ENCODE results near the gene ARV1.

Gene ARV1

DNA sequence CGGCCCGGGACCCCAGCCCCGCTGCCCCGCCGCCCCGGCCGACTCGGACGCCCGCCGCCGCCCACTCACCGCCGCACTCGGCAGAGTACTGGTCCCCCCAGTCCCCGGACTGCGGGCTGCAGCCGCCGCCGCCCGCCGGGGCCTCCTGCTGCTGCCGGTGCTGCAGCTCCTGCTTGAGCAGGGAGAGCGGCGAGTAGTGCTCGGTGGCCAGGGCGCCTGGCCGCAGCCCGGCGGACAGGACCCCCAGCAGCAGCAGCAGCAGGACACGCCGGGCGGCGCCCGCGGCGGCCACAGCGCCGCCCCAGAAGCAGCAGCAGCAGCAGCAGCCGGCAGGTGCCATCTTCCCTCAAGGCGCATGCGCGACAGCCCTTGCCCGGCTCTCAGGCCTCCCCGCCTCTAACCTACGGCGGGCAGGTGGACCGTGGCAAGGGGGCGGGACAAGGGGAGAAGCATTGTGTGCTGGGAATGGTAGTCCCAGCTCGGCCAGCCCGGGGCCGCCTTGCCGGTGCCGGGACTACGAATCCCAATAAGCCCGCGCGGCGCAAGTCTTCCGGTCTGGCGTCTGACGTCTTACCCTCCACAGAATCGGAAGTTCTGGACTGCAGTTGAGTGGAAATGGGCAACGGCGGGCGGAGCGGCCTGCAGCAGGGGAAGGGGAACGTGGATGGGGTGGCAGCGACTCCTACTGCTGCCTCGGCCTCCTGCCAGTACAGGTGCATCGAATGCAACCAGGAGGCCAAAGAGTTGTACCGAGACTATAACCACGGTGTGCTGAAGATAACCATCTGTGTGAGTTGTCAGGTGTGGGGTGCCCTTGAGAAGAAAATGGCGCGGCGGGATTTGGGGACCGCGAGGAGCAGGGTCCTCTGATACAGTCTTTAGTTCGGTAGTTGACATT is at the start of gene ARV1, which contains the start of gene TTC13:
ARV1 (plus strand) TSS at position 604 of the 898 bp plus-strand sequence; CDS start at position 616, 12 bp downstream.
TTC13 (minus strand) TSS at position 371 of the 898 bp plus-strand sequence; CDS start at position 340, 31 bp downstream.
- DNase-seq = peak; percentile 99

- no peak for DNase-seq
Measured at GRCh38 chr1:230930986-230931385, 47.9 kb upstream of the ARV1 start.

- no peak for DNase-seq
Measured at GRCh38 chr1:230935852-230936251, 43.0 kb upstream of the ARV1 start.

GRCh38 chr1:230936475-230936874 is 42.4 kb upstream of the ARV1 start:
- DNase-seq = no peak

- no peak for DNase-seq
Measured at GRCh38 chr1:230937371-230937770, 41.5 kb upstream of the ARV1 start.

GRCh38 chr1:230938924-230939368 is 39.9 kb upstream of the ARV1 start:
- no peak for DNase-seq

DNA sequence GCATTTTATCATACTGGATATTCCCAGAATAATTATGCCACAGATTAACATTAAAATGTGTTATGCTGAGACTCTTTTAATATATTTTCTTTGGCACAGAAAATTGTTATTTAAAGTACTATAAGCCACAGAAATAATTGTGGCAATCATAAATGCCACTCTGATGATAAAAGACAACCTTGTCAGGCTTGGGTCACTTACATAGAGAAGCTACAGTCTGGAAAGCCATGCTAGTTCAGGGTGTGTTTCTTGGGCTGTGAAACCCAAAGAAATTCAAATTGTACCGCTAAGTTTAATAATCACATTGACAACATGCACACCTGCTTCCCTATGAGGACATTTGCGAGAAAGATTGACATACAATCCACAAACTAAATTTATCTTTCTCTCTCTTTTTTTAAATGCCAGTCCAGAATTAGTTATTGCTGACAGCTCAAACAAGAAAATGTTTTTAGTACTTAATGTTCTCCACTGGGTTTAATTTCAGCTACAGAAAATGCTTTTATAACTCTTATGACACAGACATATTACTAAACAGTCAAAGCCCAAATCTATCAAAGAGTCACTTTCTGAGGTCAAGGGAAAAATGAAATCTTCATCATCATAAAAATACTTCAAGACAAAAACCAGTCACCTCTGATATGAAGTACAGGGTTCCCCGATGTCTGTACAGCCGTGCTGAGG is 38.9 kb upstream of the ARV1 start:
- no peak for DNase-seq

DNA sequence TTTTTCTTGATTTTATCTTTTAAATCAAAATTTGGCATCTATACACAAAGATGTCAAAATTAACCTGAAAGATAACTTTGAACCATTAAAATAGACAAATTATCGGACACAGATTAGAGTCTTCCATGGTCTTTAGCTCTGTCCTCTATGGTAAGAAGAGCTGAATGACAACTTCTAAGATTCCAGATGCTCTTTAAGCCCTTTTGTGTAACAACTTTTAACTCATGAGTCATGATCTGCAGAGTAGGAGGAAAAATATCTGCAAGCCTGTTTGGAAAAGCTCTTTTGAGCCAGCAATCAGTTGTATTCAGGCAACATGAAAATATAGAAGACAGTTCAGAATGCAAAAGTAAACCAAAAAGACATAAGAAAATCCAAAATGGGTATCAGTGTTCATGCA is 38.0 kb upstream of the ARV1 start:
- no peak for DNase-seq

- no peak for DNase-seq
Measured at GRCh38 chr1:230943048-230943593, 35.8 kb upstream of the ARV1 start.

- no peak for DNase-seq
Measured at GRCh38 chr1:230948301-230948700, 30.6 kb upstream of the ARV1 start.

- no peak for DNase-seq
Measured at GRCh38 chr1:230948903-230949302, 30.0 kb upstream of the ARV1 start.

GRCh38 chr1:230950404-230950803 is 28.5 kb upstream of the ARV1 start:
- DNase-seq = no peak

GRCh38 chr1:230957580-230957989 is 21.3 kb upstream of the ARV1 start:
- DNase-seq = no peak

DNA sequence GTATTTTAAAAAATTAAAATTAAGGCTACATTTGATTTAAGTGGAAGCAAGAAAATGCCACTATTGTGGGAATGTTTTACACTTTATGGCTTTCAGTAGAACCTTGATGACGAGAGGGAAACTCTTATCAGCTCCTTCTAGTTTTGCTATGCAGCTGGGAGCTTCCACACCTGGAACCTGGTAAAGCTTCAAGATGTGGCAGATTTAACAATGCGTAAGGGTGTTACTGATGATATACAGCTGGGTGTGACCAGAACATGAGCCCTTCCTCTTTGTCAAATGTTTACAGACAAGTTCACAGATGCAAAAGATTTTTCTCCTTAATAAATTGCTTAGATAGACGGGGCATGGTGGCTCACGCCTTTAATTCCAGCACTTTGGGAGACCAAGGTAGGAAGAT is 20.5 kb upstream of the ARV1 start:
- no peak for DNase-seq

DNA sequence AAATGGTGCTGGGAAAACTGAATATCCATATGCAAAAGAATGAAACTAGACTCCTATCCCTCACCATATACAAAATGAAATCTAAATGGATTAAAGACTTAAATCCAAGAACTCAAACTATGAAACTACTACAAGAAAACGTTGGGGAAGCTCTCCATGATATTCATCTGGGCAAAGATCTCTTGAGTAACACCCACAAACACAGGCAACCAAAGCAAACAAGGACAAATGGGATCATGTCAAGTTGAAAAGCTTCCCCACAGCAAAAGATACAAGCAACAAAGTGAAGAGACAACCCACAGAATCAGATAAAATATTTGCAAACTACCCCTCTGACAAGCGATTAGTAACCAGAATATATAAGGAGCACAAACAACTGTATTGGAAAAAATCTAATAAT is 14.0 kb upstream of the ARV1 start:
- DNase-seq = no peak

GRCh38 chr1:230965535-230965934 is 13.4 kb upstream of the ARV1 start:
- no peak for DNase-seq

GRCh38 chr1:230966358-230966873 is 12.5 kb upstream of the ARV1 start:
- no peak for DNase-seq

GRCh38 chr1:230970432-230970831 is 8.5 kb upstream of the ARV1 start:
- DNase-seq = no peak

DNA sequence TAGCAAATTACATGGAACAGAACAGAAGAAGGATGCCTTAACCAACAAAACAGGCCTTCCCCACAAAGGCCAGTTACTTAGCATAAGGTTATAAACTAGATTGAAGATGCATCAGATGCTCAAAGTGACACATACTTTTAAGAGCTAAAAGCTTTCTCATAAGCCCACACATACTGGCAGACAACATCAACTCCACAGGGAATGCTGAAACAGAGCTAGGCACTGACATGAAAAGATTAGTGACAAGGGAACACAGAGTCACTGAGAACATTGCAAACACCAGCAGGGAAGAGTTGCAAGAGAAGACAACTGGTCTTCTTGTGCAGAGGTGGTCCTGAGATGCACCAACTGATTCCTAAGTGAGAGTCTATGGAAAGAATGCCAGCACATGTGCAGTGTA is 7.1 kb upstream of the ARV1 start:
- DNase-seq = no peak

- DNase-seq = no peak
Measured at GRCh38 chr1:230972855-230973271, 6.0 kb upstream of the ARV1 start.

DNA sequence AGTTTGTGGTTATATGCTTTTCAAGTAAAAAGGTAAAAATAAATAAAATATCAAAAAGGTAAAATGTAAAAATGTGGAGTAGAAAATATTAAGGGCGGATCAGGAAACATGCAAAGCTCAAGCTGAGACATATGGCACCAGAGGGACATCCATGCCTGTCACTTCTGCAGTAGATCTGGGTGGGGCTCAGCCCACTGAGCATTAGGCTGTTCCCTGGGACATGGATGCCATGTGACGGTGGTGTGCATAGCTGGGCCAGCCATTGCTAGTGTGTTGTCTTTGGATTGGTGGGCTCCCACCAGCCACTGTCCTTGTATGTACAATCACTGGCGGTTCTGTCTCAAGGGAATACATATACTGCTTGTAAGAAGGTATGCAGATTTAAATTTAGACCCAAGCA is 3.3 kb upstream of the ARV1 start:
- no peak for DNase-seq

DNA sequence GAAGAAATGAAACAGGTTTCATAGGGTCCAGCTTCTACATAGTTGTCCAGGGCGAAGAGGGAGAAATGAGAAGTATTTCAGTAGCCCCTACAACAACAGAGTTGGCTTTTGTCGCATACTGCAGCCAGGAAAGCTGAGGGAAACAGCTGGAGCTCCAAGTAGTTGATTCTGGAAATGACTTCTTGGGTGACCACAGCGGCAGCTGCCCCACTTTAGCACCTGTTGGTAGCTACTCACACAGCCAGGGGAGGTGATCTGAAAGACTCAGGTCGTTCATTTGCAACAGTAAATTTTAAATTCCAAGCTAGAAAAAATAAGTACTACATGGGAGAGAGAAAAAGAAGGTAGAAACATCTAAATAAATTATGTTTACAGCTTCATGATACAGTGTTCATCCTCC is 2.5 kb upstream of the ARV1 start:
- no peak for DNase-seq
